H9 (cell line): ENCODE data around the gene RPS14. TPM values are rescaled to one million over a fixed set of nuclear protein-coding genes. Genes with fewer than 3 reads are reported as not detected.
"Not testable (repeated sequence)": the region's sequence is repeated elsewhere in the genome, so short reads cannot be mapped to it uniquely, and the experiment has no call there.

ENCODE experiments used
- DNase-seq: peaks from one replicate; pipeline ENCODE4 v3.0.0-alpha.2; 2017
- H2AFZ ChIP-seq: one replicate; pipeline ENCODE4 v1.6.1; 2013; ENCODE audit warnings: mild to moderate bottlenecking, low read length, control low read depth, moderate library complexity
- H2AK5ac ChIP-seq: 2 replicates; pipeline ENCODE4 v1.6.1; 2013; ENCODE audit warnings: low read length, control low read depth, mixed read lengths; ENCODE audit not compliant: insufficient read length
- H2BK120ac ChIP-seq: one replicate; pipeline ENCODE4 v1.6.1; 2013; ENCODE audit warnings: low read depth, mild to moderate bottlenecking, low read length, control low read depth, inconsistent platforms; ENCODE audit not compliant: poor library complexity, severe bottlenecking
- H2BK12ac ChIP-seq: 2 replicates; pipeline ENCODE4 v1.6.1; 2013; ENCODE audit warnings: low read length, control low read depth, mixed read lengths, low read depth; ENCODE audit not compliant: insufficient read length
- H2BK15ac ChIP-seq: 2 replicates; pipeline ENCODE4 v1.6.1; 2013; ENCODE audit warnings: low read depth, low read length, control low read depth
- H2BK20ac ChIP-seq: one replicate; pipeline ENCODE4 v1.6.1; 2013; ENCODE audit warnings: low read depth, mild to moderate bottlenecking, low read length, control low read depth, inconsistent platforms; ENCODE audit not compliant: poor library complexity, severe bottlenecking
- H2BK5ac ChIP-seq: 2 replicates; pipeline ENCODE4 v1.6.1; 2013; ENCODE audit warnings: low read length, control low read depth, mixed read lengths; ENCODE audit not compliant: insufficient read length
- H3K14ac ChIP-seq: 2 replicates; pipeline ENCODE4 v1.6.1; 2013; ENCODE audit warnings: low read length, control low read depth; ENCODE audit not compliant: insufficient read depth
- H3K18ac ChIP-seq: 2 replicates; pipeline ENCODE4 v1.6.1; 2013; ENCODE audit warnings: low read depth, mild to moderate bottlenecking, mixed read lengths, low read length, control low read depth; ENCODE audit not compliant: insufficient read length
- H3K23ac ChIP-seq: 2 replicates; pipeline ENCODE4 v1.6.1; 2013; ENCODE audit warnings: low read length, control low read depth, mixed read lengths, low read depth; ENCODE audit not compliant: insufficient read length
- H3K23me2 ChIP-seq: 2 replicates; pipeline ENCODE4 v1.6.1; 2013; ENCODE audit warnings: low read depth, mild to moderate bottlenecking, mixed read lengths, low read length, control low read depth; ENCODE audit not compliant: insufficient read length, poor library complexity, severe bottlenecking
- H3K27ac ChIP-seq: 2 replicates; pipeline ENCODE4 v1.5.1; 2013; ENCODE audit warnings: low read length, control low read depth, mixed read lengths, low read depth; ENCODE audit not compliant: insufficient read length
- H3K27me3 ChIP-seq: 2 replicates; pipeline ENCODE4 v1.6.1; 2013; ENCODE audit warnings: low read length, control low read depth, inconsistent platforms; ENCODE audit not compliant: insufficient read depth
- H3K4ac ChIP-seq: 2 replicates; pipeline ENCODE4 v1.6.1; 2013; ENCODE audit warnings: low read depth, mild to moderate bottlenecking, control low read depth, inconsistent platforms, low read length, moderate library complexity
- H3K4me1 ChIP-seq: 2 replicates; pipeline ENCODE4 v1.6.1; 2013; ENCODE audit warnings: low read length, control low read depth, inconsistent platforms; ENCODE audit not compliant: insufficient read depth
- H3K4me2 ChIP-seq: 2 replicates; pipeline ENCODE4 v1.6.1; 2013; ENCODE audit warnings: low read length, control low read depth, mixed read lengths; ENCODE audit not compliant: insufficient read length, insufficient read depth
- H3K56ac ChIP-seq: 2 replicates; pipeline ENCODE4 v1.6.1; 2013; ENCODE audit warnings: low read depth, mild to moderate bottlenecking, mixed read lengths, low read length, control low read depth; ENCODE audit not compliant: insufficient read length
- H3K79me1 ChIP-seq: 2 replicates; pipeline ENCODE4 v1.6.1; 2013; ENCODE audit warnings: low read depth, mild to moderate bottlenecking, moderate library complexity, low read length, control low read depth, inconsistent platforms; ENCODE audit not compliant: insufficient read depth, poor library complexity, severe bottlenecking
- H3K79me2 ChIP-seq: 2 replicates; pipeline ENCODE4 v1.6.1; 2013; ENCODE audit warnings: low read length, control low read depth, inconsistent platforms; ENCODE audit not compliant: insufficient read depth
- H3K9ac ChIP-seq: 2 replicates; pipeline ENCODE4 v1.6.1; 2013; ENCODE audit warnings: low read length, control low read depth, mixed read lengths; ENCODE audit not compliant: insufficient read length; ENCODE audit errors: extremely low read depth
- H3K9me3 ChIP-seq: one replicate; pipeline ENCODE4 v1.6.1; 2013; ENCODE audit warnings: low read depth, low read length, inconsistent platforms; ENCODE audit not compliant: control insufficient read depth
- H3T11ph ChIP-seq: one replicate; pipeline ENCODE4 v1.6.1; 2013; ENCODE audit warnings: mild to moderate bottlenecking, low read length, control low read depth, inconsistent platforms
- H4K20me1 ChIP-seq: one replicate; pipeline ENCODE4 v1.6.1; 2013; ENCODE audit not compliant: control insufficient read depth, insufficient read length, insufficient read depth
- H4K5ac ChIP-seq: 2 replicates; pipeline ENCODE4 v1.6.1; 2013; ENCODE audit warnings: low read depth, mild to moderate bottlenecking, mixed read lengths, low read length, control low read depth; ENCODE audit not compliant: insufficient read length
- H4K8ac ChIP-seq: replicated peaks from 2 replicates; pipeline ENCODE4 v1.6.1; 2013; ENCODE audit warnings: low read length, control low read depth, mixed read lengths, low read depth; ENCODE audit not compliant: insufficient read length
- H4K91ac ChIP-seq: 2 replicates; pipeline ENCODE4 v1.6.1; 2013; ENCODE audit warnings: low read depth, mild to moderate bottlenecking, moderate library complexity, mixed read lengths, low read length, control low read depth; ENCODE audit not compliant: insufficient read length
- H3K27ac Mint-ChIP-seq, 3 experiments: 2 replicates in 2 of 3; 3 replicates in 1 of 3; pipeline ENCODE4 v1.8.0; 2020 to 2021; ENCODE audit warnings: mixed read lengths in 3 of 3, mild to moderate bottlenecking in 1 of 3, moderate library complexity in 1 of 3
- H3K27me3 Mint-ChIP-seq: 2 replicates; pipeline ENCODE4 v1.8.0; 2021; ENCODE audit warnings: low read depth, mild to moderate bottlenecking, moderate library complexity, mixed read lengths
- H3K36me3 Mint-ChIP-seq, 3 experiments: 2 replicates in 2 of 3; 3 replicates in 1 of 3; pipeline ENCODE4 v1.8.0; 2020 to 2021; ENCODE audit warnings: low read depth in 3 of 3, mixed read lengths in 3 of 3; ENCODE audit not compliant: insufficient read depth in 1 of 3
- H3K4me1 Mint-ChIP-seq, 2 experiments: 2 replicates each; pipeline ENCODE4 v1.8.0; 2020; ENCODE audit warnings: mixed read lengths in 2 of 2
- H3K4me3 Mint-ChIP-seq, 2 experiments: 2 replicates in 1 of 2; 3 replicates in 1 of 2; pipeline ENCODE4 v1.8.0; 2020 to 2021; ENCODE audit warnings: mild to moderate bottlenecking in 2 of 2, mixed read lengths in 2 of 2, moderate library complexity in 1 of 2
- H3K9me3 Mint-ChIP-seq, 2 experiments: 2 replicates in 1 of 2; 3 replicates in 1 of 2; pipeline ENCODE4 v1.8.0; 2020; ENCODE audit warnings: mild to moderate bottlenecking in 2 of 2, mixed read lengths in 2 of 2, moderate library complexity in 1 of 2
- CTCF ChIP-seq: fragments of 200-600 bp; sonication (generic); conservative IDR thresholded peaks from 3 replicates; pipeline ENCODE4 v1.8.0; 2021; ENCODE audit warnings: antibody characterized with exemption, mild to moderate bottlenecking
- WGBS: extraction: QIAGEN DNeasy Blood & Tissue Kit; methylation state at CpG from one replicate; pipeline ENCODE4 v1.1.7; 2013; ENCODE audit warnings: missing lambda C conversion rate, low lambda C conversion rate, mixed read lengths; ENCODE audit not compliant: insufficient read length; ENCODE audit errors: extremely low coverage; 5-methylcytosine and 5-hydroxymethylcytosine counted together
- total RNA-seq: library from RNA; stranded (reverse); gene quantifications from 2 replicates; pipeline ENCODE4 v1.2.1, GENCODE V29; 2021

RPS14 gene
- total RNA-seq, 1 experiment from 2014 or later, result 2,533 TPM

- Mint-ChIP-seq H3K27me3 (no peaks in the 10 kb centered on the region), H3K36me3 (peaks cover 0 to 3% (median 0%) of the 10 kb centered on the region in 3 experiments; a peak in 2 of 7 replicates), H3K9me3 (peaks cover 3% of the 10 kb centered on the region in 2 experiments), H3K27ac (no peak overlapping the region), H3K4me3 (no peak overlapping the region), H3K4me1 (peaks cover 14 to 16% of the 10 kb centered on the region in 2 experiments)
- WGBS, result no CpG with 5 or more reads among the region's 9 CpGs
- peak overlapping the region; percentile 63; the same call in 1 of the 2 replicates for H3K14ac ChIP-seq
- H4K8ac ChIP-seq, result no peak overlapping the region
- H3K79me2 ChIP-seq, result no peaks in the 10 kb centered on the region
- H3K9me3 ChIP-seq, result no peaks in the 10 kb centered on the region
- no peak overlapping the region for H4K5ac ChIP-seq
- no peak overlapping the region for H3K4me2 ChIP-seq
- no peak overlapping the region for H3K27ac ChIP-seq
- H2BK12ac ChIP-seq, result no peak overlapping the region
- H2AFZ ChIP-seq, result no peak overlapping the region
- peaks cover 6% of the 10 kb centered on the region; the same call in 1 of the 2 replicates for H3K4me1 ChIP-seq
- H3K23ac ChIP-seq, result no peak overlapping the region
- no peaks in the 10 kb centered on the region for H3K79me1 ChIP-seq
- H2BK120ac ChIP-seq, result no peak overlapping the region
- H3K18ac ChIP-seq, result peak overlapping the region; percentile 74
- no peak overlapping the region for H3K4ac ChIP-seq
- no peaks in the 10 kb centered on the region for H3K23me2 ChIP-seq
- H2BK5ac ChIP-seq, result peak overlapping the region; percentile 61
- H4K91ac ChIP-seq, result no peak overlapping the region
- DNase-seq, result no peak
- H2AK5ac ChIP-seq, result no peak overlapping the region
- H3K56ac ChIP-seq, result no peak overlapping the region
- no peak overlapping the region for H2BK20ac ChIP-seq
- no peak overlapping the region for H3K9ac ChIP-seq
- H3K27me3 ChIP-seq, result no peaks in the 10 kb centered on the region
- no peaks in the 10 kb centered on the region for H4K20me1 ChIP-seq
- no peak overlapping the region for H3T11ph ChIP-seq
- H2BK15ac ChIP-seq, result peak overlapping the region; percentile 91; the same call in 1 of the 2 replicates
- TF ChIP-seq CTCF, result no peak; the same call in 2 of the 3 replicates
Measured at GRCh38 chr5:150454492-150455229, 5.1 kb upstream of the RPS14 start.

GRCh38 chr5:150454027-150454426, 4.5 kb upstream of the RPS14 start:
- H2BK12ac ChIP-seq, H3T11ph ChIP-seq, H2BK15ac ChIP-seq, H3K14ac ChIP-seq, DNase-seq, H3K4me3 Mint-ChIP-seq, H2BK20ac ChIP-seq, H3K27me3 ChIP-seq, H2AK5ac ChIP-seq, H3K56ac ChIP-seq, H3K4me1 Mint-ChIP-seq, H3K27me3 Mint-ChIP-seq, H3K23me2 ChIP-seq, H4K5ac ChIP-seq, H3K4me1 ChIP-seq, H3K79me2 ChIP-seq, H3K9me3 ChIP-seq, H3K9ac ChIP-seq, H4K8ac ChIP-seq, H3K4ac ChIP-seq, H3K27ac Mint-ChIP-seq, H2BK120ac ChIP-seq, H2BK5ac ChIP-seq, H3K9me3 Mint-ChIP-seq, H4K91ac ChIP-seq, H3K4me2 ChIP-seq, H3K18ac ChIP-seq, H3K27ac ChIP-seq, H3K36me3 Mint-ChIP-seq, H3K79me1 ChIP-seq, H2AFZ ChIP-seq, H4K20me1 ChIP-seq, H3K23ac ChIP-seq: not testable (repeated sequence)
- no CpG with 5 or more reads among the region's 8 CpGs for WGBS
